Measurements from ENCODE around the gene TEDDM1. TPM values are rescaled to one million over a fixed set of nuclear protein-coding genes. Genes with fewer than 3 reads are reported as not detected.

The TEDDM1 gene
- total and polyA plus RNA-seq, 7 donors: not detected

GRCh38 chr1:182357171-182357570, 43.3 kb downstream of the TEDDM1 start:
- H3K36me3 ChIP-seq (ENCODE audit: insufficient read depth in 1 of 2, low read depth in 1 of 2): no peaks in the 10 kb centered on the region
- H3K4me1 ChIP-seq: peaks cover 32% of the 10 kb centered on the region
- no peak for DNase-seq
- peak overlapping the region; percentile 81 for H3K27ac ChIP-seq
- no peak for TF ChIP-seq CTCF (IDR thresholded peaks at IDR 0.05)
- H3K4me3 ChIP-seq: no peak overlapping the region
- intact Hi-C loops (cut with DNase I): no loop called here
- H3K9me3 ChIP-seq: no peaks in the 10 kb centered on the region
- ATAC-seq: no peak
- no peaks in the 10 kb centered on the region for H3K27me3 ChIP-seq (ENCODE audit: insufficient read depth in 3 of 3, low read length in 2 of 3)
- 72 to 82% (median 74%) methylated on average over 2 of the region's 2 CpGs for WGBS, 3 donors

GRCh38 chr1:182355723-182356098, 44.8 kb downstream of the TEDDM1 start:
- TF ChIP-seq CTCF (IDR thresholded peaks at IDR 0.05): no peak
- no peak for DNase-seq
- H3K36me3 ChIP-seq (ENCODE audit: insufficient read depth in 1 of 2, low read depth in 1 of 2): no peaks in the 10 kb centered on the region
- ATAC-seq: no peak
- no peaks in the 10 kb centered on the region for H3K9me3 ChIP-seq
- peaks cover 40% of the 10 kb centered on the region for H3K4me1 ChIP-seq
- no peaks in the 10 kb centered on the region for H3K27me3 ChIP-seq (ENCODE audit: insufficient read depth in 3 of 3, low read length in 2 of 3)
- no peak overlapping the region for H3K4me3 ChIP-seq
- WGBS, 3 donors: 66 to 93% (median 91%) methylated on average over 2 of the region's 2 CpGs
- intact Hi-C loops (cut with DNase I): no loop called here
- H3K27ac ChIP-seq: no peak overlapping the region

DNA sequence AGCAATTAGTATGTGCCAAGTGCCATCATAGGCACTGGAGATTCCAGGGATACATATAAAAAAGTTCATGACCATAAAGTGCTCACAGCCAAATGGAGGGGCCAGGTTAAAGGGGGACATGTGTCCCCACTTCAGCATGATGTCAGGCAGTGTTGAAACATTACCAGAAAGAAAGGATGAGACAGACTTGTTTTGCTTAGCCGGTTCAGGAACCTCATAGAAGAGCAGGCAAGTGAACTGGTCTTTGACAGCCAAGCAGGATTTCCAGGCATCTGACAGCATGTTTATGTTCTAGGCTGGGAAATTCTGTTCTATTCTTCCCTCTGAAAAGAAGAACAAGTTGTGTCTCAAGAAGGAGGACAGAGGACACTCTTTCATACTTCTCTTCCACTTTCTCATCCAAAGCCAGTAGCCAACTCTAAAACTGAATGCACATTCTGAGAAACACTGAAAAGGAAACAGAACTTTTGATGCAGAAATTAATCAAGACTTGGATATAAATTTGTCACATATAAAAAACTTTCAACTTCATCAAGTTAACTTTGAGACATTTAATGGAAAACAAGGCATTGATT, 48.6 kb downstream of the TEDDM1 start:
- 35 to 50% (median 36%) methylated on average over 1 of the region's 1 CpG for WGBS, 3 donors
- H3K9me3 ChIP-seq: no peaks in the 10 kb centered on the region
- intact Hi-C loops (cut with DNase I): loop anchor here in 1 of 2 donors (2.0 kb wide), 1 partner anchor 39 kb away; the partner anchor contains the start of gene GLUL
- H3K27me3 ChIP-seq (ENCODE audit: insufficient read depth in 3 of 3, low read length in 2 of 3): no peaks in the 10 kb centered on the region
- H3K27ac ChIP-seq: peak overlapping the region; percentile 87
- H3K4me3 ChIP-seq: no peak overlapping the region
- no peak for DNase-seq
- no peak for TF ChIP-seq CTCF (IDR thresholded peaks at IDR 0.05)
- peak; percentile 30 to 67 (median 54) for ATAC-seq
- H3K4me1 ChIP-seq: peaks cover 25% of the 10 kb centered on the region
- no peaks in the 10 kb centered on the region for H3K36me3 ChIP-seq (ENCODE audit: insufficient read depth in 1 of 2, low read depth in 1 of 2)

DNA sequence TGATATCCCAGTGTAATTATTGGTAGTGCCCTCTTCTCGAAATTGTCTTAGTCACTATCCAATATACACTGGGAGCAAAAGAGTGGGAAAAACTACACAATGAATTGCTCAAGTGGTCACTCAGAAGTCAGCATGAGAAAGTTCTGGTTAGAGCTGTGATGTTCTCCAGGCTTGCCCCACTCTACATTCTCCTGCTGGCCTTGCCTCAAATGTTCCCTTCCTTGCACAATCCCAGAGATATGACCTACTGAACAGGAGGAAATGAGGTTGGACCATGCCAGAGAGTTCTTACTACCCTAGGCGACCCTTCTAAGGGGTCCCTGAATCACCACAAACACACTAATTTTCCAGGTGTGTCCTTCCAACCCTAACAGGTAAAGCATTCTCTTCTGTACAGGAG, 49.6 kb downstream of the TEDDM1 start:
- Histone ChIP-seq H3K27me3 (ENCODE audit: insufficient read depth in 3 of 3, low read length in 2 of 3) (no peaks in the 10 kb centered on the region), H3K27ac (peak overlapping the region; percentile 87), H3K36me3 (ENCODE audit: insufficient read depth in 1 of 2, low read depth in 1 of 2) (no peaks in the 10 kb centered on the region), H3K9me3 (no peaks in the 10 kb centered on the region), H3K4me3 (no peak overlapping the region), H3K4me1 (peaks cover 25% of the 10 kb centered on the region)
- intact Hi-C loops (cut with DNase I): loop anchor here in 1 of 2 donors (2.0 kb wide), 1 partner anchor 40 kb away; the partner anchor contains the start of gene GLUL
- 53 to 76% (median 54%) methylated on average over 2 of the region's 2 CpGs for WGBS, 3 donors
- TF ChIP-seq CTCF (IDR thresholded peaks at IDR 0.05): no peak
- DNase-seq: peak in 1 of 2 donors; percentile 38
- ATAC-seq: peak; percentile 54 to 74 (median 72)
